SKM-1 (cell line): Measurements from ENCODE around the gene CTSA.

Experiments used
- DNase-seq: peaks from one replicate; lab custom pipeline; 2025; ENCODE audit not compliant: unreplicated experiment; lab: John Stamatoyannopoulos, UW

The CTSA gene

DNA sequence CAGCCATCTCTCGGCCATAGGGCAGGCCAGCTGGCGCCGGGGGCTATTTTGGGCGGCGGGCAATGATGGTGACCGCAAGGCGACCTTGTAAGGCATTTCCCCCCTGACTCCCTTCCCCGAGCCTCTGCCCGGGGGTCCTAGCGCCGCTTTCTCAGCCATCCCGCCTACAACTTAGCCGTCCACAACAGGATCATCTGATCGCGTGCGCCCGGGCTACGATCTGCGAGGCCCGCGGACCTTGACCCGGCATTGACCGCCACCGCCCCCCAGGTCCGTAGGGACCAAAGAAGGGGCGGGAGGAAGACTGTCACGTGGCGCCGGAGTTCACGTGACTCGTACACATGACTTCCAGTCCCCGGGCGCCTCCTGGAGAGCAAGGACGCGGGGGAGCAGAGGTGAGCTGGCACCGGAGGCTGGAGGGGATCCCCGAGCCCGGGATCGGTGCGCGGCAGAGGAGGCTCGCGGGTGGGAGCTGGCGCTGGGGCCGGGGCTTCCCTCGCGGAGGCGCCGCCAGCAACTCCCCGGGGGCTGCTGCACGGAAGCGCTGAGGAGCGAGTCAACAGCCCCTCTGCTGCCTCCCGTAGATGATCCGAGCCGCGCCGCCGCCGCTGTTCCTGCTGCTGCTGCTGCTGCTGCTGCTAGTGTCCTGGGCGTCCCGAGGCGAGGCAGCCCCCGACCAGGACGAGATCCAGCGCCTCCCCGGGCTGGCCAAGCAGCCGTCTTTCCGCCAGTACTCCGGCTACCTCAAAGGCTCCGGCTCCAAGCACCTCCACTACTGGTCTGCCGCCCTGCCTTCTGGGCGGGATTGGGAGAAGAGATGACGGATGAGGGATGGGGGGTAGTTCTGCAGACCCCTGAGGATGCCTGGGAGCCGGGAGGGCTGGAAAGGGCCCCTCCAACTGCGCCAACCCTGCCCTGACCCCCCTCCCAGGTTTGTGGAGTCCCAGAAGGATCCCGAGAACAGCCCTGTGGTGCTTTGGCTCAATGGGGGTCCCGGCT is at the start of gene CTSA, which contains the start of gene NEURL2:
CTSA (plus strand) TSS at position 351 of the 999 bp plus-strand sequence; CDS start at position 585, 234 bp downstream.
NEURL2 (minus strand) TSS at position 224 of the 999 bp plus-strand sequence; CDS start at position 7, 217 bp downstream.
- peak; percentile 48 for DNase-seq

DNA sequence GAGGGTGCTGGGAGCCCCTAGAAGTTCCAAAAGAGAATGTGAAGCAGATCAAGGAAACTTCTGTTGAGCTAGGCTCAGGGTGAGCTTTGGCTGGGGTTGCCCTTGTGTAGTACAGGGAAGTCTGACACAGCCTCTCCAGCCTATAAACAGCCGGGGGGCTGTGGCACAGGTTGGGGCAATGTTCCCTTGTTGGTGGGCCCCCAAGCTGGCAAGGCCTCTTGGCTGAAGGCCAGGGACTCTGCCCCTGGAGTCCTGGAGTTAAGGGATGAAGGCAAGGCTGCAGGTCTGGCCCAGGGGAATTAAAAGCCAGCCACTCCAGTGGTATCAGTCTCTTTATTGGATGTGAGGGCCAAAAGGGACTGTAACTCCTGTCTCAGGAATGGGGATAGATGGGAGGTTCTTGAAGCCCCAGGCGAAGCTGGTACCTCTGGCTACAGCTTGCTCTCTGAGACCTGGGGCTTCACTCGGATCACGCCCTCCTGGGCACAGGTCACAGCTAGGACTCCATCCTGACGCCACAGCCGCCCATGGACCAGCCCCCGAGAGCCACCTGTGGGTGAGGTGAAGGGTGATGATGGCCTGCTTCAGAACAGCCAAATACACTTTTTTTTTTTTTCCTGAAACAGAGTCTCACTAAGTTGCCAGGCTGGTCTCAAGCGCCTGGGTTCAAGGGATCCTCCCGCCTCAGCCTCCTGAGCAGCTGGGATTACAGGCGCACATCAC is 49.6 kb upstream of the CTSA start:
- DNase-seq = no peak

DNA sequence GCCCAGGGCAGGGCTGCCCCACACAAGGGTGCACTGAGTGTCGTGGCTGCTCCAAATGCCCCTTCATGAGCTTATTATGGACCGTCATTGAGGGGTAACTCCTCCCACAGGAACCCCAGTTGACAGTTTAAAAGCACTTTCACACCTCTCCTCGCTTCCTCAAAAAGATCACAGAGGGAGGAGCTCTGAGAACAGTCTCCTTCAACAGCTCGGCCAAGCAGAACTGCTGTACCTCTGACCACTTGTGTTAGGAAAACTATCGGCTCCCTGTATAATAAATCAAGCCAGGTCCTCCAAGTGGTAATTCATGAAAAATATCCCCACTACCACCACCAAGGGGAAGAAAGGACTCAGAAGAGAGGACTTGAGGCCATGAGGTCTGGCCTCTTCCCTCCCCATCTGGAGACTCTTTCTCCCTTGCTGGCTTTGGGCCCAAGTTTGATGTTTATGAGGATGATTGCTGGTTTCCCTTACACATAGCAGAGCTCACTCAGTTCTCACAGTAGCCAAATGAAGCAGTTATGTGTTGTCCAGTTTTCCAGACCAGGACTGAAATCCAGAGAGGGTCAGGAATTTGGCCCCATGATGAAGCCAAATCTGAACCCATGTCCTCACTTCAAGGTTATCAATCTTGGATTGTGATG is 48.8 kb upstream of the CTSA start:
- DNase-seq = no peak

DNA sequence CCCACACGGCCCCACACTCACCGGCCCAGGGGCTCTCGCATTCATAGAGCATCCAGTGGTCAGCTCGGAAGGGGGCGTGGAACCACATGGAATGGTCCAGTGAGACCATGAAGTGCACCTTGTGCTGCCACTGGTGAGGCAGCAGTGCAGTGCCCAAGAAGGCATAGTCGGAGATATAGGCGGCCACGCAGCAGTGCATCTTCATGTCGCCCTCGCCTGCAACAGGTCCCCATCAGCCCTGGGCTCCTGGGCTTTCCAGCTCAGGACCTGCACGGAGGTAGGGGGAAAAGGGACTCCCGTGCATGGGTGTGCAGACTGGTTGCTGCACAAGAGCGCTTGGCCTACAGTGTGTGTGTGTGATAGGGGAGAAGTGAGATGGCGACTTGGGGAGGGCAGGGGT is 47.6 kb upstream of the CTSA start:
- no peak for DNase-seq

DNA sequence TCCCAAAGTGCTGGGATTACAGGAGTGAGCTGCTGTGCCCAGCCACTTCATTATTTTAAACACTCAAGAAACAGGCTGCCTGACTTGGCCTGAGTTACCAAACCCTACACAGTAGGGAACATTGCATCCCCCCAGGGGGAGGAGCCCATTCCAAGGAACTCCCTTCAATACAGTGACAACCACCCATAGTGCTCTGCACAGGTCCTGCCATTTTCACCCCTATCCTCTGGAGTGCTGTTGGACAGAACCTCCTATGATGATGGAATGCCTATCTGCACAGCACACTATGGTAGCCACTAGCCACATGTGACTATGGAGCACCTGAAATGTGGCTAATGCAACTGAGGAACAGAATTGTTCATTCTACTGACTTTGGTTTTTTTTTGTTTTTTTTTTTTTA is 45.7 kb upstream of the CTSA start:
- DNase-seq = no peak

DNA sequence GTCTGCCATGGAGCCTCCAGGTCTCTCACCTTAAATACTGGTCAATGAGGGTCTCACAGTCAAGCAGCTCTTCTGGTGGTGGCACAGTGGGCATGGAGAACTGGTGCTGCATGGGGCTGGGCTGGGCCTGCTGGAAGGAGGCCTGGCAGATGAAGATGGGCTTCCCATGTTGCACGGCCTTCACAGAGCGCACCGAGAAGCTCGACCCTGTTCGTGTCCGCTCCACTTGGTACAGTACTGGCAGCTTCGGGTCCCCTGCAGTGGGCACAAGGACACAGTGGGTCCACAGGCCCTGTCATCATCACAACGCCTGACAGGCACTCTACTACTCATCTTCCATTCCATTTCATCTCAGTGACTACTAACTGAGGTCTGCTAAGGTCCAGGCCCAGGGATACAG is 42.7 kb upstream of the CTSA start:
- no peak for DNase-seq

DNA sequence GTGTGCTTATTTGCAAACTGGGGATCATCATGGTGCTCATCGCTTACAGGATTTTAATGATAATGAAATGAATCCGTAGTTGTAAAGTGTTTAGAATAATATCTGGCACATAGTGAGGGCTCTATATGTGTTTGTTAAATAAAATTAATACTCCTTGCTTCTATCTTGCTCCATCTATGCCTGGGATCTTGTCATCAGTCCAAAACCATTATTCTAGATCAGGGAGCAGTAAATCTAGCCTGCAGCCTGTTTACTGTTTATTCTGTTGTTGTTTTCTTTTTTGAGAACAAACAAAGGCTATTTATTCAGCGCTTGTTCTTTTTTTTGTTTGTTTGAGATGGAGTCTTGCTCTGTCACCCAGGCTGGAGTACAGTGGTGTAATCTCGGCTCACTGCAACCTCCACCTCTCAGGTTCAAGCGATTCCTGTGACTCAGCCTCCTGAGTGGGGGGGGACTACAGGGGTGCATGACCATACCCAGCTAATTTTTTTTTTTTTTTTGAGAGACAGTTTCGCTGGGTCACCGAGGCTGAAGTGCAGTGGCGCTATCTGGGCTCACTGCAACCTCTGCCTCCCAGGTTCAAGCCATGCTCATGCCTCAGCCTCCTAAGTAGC is 42.1 kb upstream of the CTSA start:
- DNase-seq = no peak

DNA sequence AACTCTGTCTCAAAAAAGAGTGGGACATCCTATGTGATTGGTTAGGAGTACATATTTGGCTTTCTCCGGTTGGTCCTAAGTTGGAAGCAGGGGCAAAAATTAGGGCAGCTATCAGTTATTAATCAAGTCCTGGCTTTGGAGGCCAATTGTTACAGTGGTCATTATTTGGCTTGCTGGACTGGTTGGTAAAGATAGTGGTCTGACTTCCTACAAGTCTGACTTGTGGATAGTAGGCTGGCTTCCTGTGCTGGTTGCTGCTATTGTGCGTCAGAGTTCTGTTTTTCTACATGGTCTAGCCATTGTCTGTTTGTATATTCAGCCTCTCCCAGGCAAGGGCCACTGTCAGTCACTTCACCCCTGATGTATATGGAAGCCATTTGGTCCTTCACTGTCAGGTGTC is 40.9 kb upstream of the CTSA start:
- no peak for DNase-seq

DNA sequence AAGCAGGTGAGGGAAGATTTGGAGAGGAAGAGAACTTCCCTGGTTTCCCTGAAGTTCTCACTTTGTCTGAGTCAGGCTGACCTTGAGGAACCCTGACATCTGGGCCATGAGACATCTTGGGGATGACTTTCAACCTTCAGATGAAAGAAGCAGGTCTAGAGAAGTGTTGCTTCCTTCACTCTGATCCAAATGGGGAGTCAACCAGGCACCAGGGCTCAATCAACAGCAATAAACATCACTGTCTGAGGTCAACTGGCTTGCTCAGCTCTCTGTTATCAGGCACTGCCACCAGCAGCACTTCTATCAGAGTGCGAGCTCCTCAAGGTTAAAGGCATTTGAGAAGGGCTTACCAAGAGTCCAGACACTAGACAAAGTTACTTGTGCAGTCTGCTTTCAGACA is 40.2 kb upstream of the CTSA start:
- no peak for DNase-seq

DNA sequence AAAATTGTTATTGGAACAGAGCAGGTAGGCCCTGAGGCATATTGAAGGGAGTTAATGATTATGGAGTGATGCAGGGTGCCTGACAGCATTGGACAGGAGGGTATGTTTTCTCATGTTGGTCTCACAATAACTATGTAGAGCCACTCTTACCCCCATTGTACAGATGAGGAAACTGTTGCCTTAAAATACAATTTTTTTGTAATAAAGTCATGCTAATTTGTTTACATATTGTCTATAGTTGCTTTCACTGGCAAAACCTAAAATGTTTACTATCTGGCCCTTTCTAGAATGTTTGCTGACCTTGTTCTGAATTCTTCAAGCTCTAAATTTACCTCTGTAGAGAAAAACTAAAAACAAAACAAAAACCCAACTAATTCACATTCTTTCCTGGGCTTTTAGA is 39.6 kb upstream of the CTSA start:
- DNase-seq = no peak

DNA sequence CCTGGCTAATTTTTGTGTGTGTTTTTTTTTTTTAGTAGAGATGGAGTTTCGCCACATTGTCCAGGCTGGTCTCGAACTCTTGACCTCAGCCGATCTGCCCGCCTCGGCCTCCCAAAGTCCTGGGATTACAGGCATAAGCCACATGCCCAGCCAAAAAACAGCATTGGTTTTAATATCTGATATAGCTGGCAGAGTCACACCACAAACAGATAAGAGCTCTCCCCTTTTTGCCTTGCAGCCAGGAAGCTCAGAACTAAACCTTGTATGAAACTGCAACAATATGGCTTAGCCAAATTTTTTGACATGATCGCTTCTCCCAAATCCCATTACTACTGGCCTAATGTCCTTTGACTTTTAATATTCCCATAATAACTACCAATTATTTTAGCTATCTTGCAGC is 38.8 kb upstream of the CTSA start:
- DNase-seq = no peak

DNA sequence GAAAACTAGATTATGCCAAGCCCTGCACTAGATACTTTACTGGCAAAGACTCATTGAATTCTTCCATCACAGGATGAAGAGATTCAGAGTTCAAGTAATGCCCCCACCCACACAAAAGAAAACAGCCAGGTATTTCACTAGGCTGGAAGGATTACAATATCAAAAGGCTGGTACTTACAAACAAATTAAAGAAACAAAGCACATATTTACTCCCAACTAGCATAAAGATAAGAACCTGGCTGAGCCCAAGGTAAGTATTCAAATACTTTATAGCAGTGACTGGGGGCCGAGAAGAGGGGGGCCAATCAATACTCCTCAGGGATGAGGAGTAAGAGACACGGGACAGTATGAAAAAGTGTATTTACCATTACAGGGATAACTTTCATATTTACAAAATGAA is 37.7 kb upstream of the CTSA start:
- no peak for DNase-seq

DNA sequence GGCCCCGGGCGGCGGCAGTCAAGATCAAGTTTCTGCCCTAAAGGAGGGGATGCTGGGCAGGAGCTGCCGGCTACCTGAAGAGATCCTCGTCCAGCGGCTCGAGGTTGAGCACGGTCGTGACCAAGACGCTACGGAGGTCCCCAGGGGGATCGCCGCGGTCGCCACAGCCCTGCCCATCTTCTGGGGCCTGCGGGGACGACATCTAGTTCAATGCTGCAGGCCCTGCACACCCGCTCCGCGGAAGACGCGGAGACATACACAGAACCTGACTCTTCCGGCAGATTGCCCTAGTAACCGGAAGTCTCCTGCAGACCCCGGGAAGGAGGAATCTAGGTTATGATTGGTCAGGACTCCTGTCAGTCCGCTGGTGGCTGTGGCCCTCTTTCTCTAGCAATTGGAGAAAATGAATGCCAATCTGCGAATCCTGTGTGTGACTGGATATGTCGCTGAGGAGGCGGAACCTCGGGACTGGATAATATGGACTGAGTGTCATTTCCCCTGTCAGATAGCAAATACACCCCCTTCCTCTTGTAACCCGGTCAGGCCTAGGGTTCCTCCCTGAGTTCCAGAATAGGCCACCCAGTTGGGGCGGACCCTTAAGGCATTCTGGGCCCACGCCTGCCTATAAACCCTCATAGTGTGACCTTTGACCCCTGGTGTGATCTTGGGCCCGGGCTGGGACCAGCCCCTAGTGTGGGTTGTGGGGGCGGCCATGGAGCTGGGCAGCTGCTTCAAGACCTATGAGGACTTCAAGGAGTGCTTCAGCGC is 33.8 kb upstream of the CTSA start, which contains the start of the genes ACOT8 and ZSWIM3:
ACOT8 (minus strand) TSS at position 279 of the 768 bp plus-strand sequence; CDS start at position 202, 77 bp downstream.
ZSWIM3 (plus strand) TSS at position 501 of the 768 bp plus-strand sequence; CDS start at position 713, 212 bp downstream.
- DNase-seq = peak; percentile 99

DNA sequence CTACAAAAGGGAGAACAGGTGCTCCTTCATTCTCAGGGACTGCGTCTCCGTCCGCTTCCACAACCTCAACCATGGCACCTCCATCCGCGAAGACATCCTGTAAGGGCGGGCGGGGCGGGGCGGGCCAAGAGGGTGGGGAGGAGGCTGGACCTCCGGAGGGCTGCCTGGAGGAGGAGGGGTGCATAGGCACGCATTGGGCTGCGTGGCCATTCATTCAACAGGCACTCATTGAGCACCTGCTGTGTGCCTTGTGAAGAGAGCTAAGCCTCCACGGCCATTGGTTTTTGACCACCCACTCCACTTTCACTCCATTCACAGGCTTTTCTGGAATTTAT is 33.3 kb upstream of the CTSA start:
- DNase-seq = no peak

DNA sequence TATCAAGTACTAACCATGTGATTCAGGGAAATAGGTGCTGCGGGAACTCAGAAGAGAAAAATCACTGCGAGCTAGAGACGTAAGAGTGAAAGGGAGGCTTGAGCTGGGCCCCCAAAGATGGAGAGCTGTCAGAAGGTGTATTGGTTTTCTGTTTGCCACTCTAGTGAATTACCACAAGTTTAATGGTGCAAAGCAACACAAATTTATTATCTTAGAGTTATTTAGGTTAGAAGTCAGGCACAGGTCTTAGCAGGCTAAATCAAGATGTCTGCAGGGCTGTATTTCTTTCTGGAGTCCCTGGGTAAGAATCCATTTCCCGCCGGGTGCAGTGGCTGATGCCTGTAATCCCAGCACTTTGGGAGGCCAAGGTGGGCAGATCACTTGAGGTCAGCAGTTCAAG is 31.2 kb upstream of the CTSA start:
- no peak for DNase-seq

DNA sequence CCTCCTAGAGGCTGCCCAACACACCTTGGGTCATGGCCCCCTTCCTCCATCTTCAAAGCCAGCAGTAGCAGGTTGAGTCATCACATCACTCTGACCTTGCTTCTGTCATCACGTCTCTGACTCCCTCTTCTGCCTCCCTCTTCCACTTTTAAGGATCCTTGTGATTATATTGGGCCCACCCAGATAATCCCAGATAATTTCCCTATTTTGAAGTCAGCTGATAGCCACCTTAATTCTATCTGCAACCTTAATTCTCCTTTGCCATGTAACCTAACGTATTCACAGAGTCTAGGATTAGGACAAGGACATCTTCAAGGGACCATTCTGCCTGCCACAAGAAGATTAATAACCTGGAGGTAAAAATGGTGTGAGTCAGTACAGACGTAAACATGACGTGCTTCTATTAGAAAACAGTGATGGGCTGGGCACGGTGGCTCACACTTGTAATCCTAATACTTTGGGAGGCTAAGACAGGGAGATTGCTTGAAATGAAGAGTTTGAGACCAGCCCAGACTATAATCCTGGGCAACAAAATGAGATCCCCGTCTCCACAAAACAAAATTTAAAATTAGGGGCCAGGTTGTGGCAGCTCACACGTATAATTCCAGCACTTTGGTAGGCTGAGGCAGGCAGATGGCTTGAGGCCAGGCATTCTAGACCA is 30.4 kb upstream of the CTSA start:
- DNase-seq = no peak

DNA sequence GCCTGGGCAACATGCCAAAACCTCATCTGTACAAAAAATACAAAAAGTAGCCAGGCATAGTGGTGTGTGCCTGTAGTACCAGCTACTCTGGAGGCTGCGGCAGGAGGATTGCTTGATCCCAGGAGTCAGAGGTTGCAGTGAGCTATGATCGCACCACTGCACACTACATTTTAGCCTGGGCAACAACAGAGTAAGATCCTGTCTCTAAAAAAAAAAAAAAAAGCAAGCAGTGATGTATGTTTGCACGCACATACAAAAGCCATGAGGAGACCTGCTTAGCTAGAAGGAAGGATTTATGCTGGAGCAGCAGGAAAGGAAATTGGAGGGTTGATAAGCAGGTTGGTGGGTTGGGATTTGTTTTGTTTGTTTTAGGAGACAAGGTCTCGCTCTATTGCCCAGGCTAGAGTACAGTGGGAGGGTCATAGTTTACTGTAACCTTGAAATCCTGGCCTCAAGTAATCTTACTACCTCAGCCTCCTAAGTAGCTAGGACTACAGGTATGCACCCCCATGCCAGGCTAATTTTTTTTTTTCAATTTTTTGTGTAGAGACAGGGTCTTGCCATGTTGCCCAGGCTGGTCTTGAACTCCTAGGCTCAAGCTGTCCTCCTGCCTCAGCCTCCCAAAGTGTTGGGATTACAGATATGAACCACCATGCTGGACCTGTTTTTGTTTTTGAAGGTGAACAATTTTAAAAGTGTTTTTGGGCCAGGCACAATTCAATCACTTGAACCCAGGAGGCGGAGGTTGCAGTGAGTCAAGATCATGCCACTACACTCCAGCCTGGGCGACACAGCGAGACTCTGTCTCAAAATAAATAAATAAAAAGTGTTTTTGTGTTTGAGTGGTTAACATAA is 29.7 kb upstream of the CTSA start:
- DNase-seq = no peak

DNA sequence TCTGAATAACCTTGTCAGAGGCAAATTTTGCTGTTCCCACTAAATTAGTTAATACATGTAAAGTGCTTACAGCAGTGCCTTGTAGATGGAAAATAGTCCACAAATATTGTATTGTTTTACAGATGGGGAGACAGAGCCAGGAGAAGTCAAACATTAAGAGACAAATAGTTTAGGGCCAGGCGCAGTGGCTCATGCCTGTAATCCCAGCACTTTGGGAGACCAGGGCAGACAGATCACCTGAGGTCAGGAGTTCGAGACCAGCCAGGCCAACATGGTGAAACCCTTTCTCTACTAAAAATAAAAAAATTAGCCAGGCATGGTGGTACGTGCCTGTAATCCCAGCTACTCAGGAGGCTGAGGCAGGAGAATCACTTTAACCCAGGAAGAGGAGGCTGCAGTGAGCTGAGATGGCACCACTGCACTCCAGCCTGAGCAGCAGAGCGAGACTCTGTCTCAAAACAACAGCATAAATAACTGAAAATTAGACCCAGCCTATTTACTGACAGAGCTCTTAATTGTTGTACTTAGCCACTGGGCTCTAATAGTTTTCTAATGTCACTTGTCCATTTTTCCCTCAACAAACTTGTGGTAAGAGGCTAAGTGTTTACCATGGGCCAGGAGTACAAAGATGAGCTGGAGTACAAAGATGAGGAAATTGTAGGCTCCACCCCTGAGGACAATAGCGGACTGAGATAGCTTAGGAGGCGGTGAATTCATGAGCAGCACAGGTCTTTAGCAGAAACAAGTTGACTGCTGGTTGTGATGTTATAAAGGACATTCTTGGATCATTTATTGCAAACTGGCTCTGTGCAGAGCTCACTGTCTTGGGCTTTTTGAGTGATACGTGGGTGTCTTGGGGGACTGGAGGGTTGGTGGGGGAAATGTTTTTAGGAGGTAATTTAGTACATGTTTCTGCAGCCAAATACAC is 27.3 kb upstream of the CTSA start:
- DNase-seq = no peak
